ENCODE results near the gene KRT5. TPM values are rescaled to one million over a fixed set of nuclear protein-coding genes. Genes with fewer than 3 reads are reported as not detected.
A peak's percentile ranks its signal among the peaks of the same experiment; 100 is the strongest.

KRT5 gene
- total RNA-seq, 1 experiment from 2014 or later = 0.67 TPM

DNA sequence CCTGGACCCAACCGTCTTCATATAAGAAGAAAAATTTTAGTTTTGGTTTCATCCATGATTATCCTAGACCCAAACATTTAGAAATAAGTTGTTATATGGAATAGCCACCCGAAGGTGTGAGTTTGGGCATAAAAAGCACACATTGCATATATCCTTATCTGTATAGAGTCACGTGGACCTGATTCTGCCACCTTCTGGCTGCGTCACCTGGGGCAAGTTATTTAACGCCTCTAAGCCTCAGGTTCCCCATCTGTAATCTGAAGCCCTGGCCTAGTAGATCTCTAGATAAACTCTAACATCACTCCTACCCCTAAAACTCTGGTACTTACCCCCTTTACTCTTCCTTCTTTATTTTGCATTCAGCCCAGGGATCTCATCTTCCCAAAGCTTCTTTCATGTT lies 14.3 kb upstream of the KRT5 start:
- Histone ChIP-seq H3K27ac (ENCODE audit: low read depth, low read length, poor library complexity, severe bottlenecking) (no peak overlapping the region), H3K36me3 (ENCODE audit: insufficient read depth, low read length, poor library complexity, severe bottlenecking) (no peaks in the 10 kb centered on the region), H3K9me3 (ENCODE audit: low read depth, low read length, poor library complexity, severe bottlenecking) (no peaks in the 10 kb centered on the region), H3K27me3 (replicated peaks; ENCODE audit: insufficient read depth, low read depth, low read length, poor library complexity) (no peaks in the 10 kb centered on the region), H3K4me1 (ENCODE audit: insufficient read depth, low read length, poor library complexity, severe bottlenecking) (peaks cover 7% of the 10 kb centered on the region), H3K4me3 (ENCODE audit: low read depth, low read length, poor library complexity, severe bottlenecking) (no peak overlapping the region)
- no peak for TF ChIP-seq EZH2 (IDR thresholded peaks at IDR 0.05; ENCODE audit: borderline replicate concordance, low read depth, low read length, poor library complexity, severe bottlenecking)
- TF ChIP-seq, protein P1, sequence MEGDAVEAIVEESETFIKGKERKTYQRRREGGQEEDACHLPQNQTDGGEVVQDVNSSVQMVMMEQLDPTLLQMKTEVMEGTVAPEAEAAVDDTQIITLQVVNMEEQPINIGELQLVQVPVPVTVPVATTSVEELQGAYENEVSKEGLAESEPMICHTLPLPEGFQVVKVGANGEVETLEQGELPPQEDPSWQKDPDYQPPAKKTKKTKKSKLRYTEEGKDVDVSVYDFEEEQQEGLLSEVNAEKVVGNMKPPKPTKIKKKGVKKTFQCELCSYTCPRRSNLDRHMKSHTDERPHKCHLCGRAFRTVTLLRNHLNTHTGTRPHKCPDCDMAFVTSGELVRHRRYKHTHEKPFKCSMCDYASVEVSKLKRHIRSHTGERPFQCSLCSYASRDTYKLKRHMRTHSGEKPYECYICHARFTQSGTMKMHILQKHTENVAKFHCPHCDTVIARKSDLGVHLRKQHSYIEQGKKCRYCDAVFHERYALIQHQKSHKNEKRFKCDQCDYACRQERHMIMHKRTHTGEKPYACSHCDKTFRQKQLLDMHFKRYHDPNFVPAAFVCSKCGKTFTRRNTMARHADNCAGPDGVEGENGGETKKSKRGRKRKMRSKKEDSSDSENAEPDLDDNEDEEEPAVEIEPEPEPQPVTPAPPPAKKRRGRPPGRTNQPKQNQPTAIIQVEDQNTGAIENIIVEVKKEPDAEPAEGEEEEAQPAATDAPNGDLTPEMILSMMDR (conservative IDR thresholded peaks at IDR 0.05; ENCODE audit: low read depth, low read length) = peak; percentile 40
- ChIA-PET POLR2A (ENCODE audit: low non-redundant PET) (no interaction called here), CTCF (no interaction called here)
- no TSS peak for BruUV-seq (replicated peaks)
- no peak for DNase-seq (ENCODE audit: low spot score)
- intact Hi-C loops (cut with micrococcal nuclease; ENCODE audit: unreplicated experiment) = no loop called here

DNA sequence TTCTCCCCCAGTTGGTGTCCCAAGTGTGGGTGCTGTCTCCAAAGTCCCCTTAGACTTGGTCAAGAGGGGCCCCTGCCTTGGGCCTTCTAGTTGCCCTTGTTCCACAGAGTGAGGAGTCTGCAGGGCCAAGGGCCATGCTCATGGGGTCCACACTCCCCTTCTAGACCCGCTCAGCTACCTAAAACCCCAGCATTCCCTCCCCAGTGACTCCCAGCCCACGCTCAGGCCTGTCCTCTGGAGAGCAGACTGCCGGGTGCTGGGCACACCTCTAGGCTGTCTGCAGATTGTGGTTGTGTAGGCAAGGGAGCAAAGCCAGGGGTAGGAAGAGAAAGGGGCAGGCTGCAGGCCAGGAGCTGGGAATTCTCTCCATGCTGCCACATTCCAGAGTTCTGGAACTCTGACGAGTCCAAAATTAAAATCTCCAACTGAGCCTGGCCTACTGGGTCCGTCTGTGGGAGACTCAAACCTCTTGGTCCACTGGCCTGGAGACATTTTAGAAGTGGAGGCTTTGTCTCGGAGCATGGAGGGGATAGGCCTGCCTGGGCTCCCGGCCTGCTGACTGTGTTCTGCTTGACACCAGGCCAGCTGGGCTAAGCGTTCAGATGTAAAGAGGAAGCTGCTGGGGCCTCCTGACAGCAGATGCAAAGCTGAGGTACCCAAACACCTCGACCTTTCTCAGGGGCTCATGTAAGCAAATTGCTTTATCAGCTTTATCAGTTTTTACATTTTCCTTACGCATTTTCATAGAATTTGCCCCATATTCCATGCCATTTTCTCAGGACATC lies 13.7 kb upstream of the KRT5 start:
- peaks cover 1% of the 10 kb centered on the region for H3K4me1 ChIP-seq (ENCODE audit: insufficient read depth, low read length, poor library complexity, severe bottlenecking)
- ChIA-PET POLR2A (ENCODE audit: low non-redundant PET) (no interaction called here), CTCF (no interaction called here)
- no peak for TF ChIP-seq EZH2 (IDR thresholded peaks at IDR 0.05; ENCODE audit: borderline replicate concordance, low read depth, low read length, poor library complexity, severe bottlenecking)
- TF ChIP-seq, protein P1 (conservative IDR thresholded peaks at IDR 0.05; ENCODE audit: low read depth, low read length) = no peak
- no peak overlapping the region for H3K27ac ChIP-seq (ENCODE audit: low read depth, low read length, poor library complexity, severe bottlenecking)
- no TSS peak for BruUV-seq (replicated peaks)
- H3K9me3 ChIP-seq (ENCODE audit: low read depth, low read length, poor library complexity, severe bottlenecking) = no peaks in the 10 kb centered on the region
- DNase-seq (ENCODE audit: low spot score) = no peak
- H3K4me3 ChIP-seq (ENCODE audit: low read depth, low read length, poor library complexity, severe bottlenecking) = no peak overlapping the region
- H3K27me3 ChIP-seq (replicated peaks; ENCODE audit: insufficient read depth, low read depth, low read length, poor library complexity) = no peaks in the 10 kb centered on the region
- no peaks in the 10 kb centered on the region for H3K36me3 ChIP-seq (ENCODE audit: insufficient read depth, low read length, poor library complexity, severe bottlenecking)
- intact Hi-C loops (cut with micrococcal nuclease; ENCODE audit: unreplicated experiment) = no loop called here

DNA sequence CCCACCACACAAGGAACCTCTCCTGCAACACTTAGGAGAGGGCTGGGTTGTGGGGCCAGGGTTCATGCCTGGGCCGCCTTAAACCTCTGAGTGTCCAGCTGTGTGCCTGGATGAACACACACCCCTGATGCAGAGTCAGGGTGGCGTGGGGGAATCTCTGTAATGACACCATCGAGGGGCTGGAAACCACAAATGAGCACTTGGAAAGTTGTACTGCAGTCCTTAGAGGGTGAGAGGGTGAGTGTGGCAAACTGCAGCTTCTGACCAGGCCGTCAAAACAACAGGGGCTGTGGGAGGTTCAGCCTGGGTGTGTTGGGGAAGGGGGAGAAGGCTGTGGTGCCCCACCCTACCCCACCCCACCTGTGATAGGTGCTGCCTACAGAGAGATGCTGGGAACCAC lies 12.4 kb upstream of the KRT5 start:
- intact Hi-C loops (cut with micrococcal nuclease; ENCODE audit: unreplicated experiment) = no loop called here
- no peaks in the 10 kb centered on the region for H3K27me3 ChIP-seq (replicated peaks; ENCODE audit: insufficient read depth, low read depth, low read length, poor library complexity)
- POLR2A ChIA-PET (ENCODE audit: low non-redundant PET) = no interaction called here
- no peak for DNase-seq (ENCODE audit: low spot score)
- H3K4me3 ChIP-seq (ENCODE audit: low read depth, low read length, poor library complexity, severe bottlenecking) = no peak overlapping the region
- no peaks in the 10 kb centered on the region for H3K36me3 ChIP-seq (ENCODE audit: insufficient read depth, low read length, poor library complexity, severe bottlenecking)
- no TSS peak for BruUV-seq (replicated peaks)
- no peaks in the 10 kb centered on the region for H3K9me3 ChIP-seq (ENCODE audit: low read depth, low read length, poor library complexity, severe bottlenecking)
- no peak overlapping the region for H3K27ac ChIP-seq (ENCODE audit: low read depth, low read length, poor library complexity, severe bottlenecking)
- CTCF ChIA-PET = no interaction called here
- H3K4me1 ChIP-seq (ENCODE audit: insufficient read depth, low read length, poor library complexity, severe bottlenecking) = no peaks in the 10 kb centered on the region
- TF ChIP-seq, protein P1 (conservative IDR thresholded peaks at IDR 0.05; ENCODE audit: low read depth, low read length) = no peak
- no peak for TF ChIP-seq EZH2 (IDR thresholded peaks at IDR 0.05; ENCODE audit: borderline replicate concordance, low read depth, low read length, poor library complexity, severe bottlenecking)

Measured in A673 (cell line).